Motor neuron (in vitro differentiated cells): ENCODE results near the gene DEXI. TPM values are rescaled to one million over a fixed set of nuclear protein-coding genes. Genes with fewer than 3 reads are reported as not detected.

Experiments
- ATAC-seq, 8 experiments: fragments of 200-7000 bp; cut with Tn5 transposase; replicated peaks in 6 of 8; 2 replicates each; pipeline ENCODE4 v1.8.0; 2021; ENCODE audit warnings: mild to moderate bottlenecking in 8 of 8, moderate library complexity in 8 of 8
- H3K27ac ChIP-seq, 2 donors: fragments of 250-450 bp; sonication (Bioruptor Pico); 2 replicates each; pipeline ENCODE4 v1.9.0; 2021; ENCODE audit warnings: antibody characterized with exemption in 2 of 2, mild to moderate bottlenecking in 2 of 2, moderate library complexity in 1 of 2
- H3K4me1 ChIP-seq, 2 donors: fragments of 250-450 bp; sonication (Bioruptor Pico); replicated peaks in 1 of 2; 2 replicates each; pipeline ENCODE4 v1.6.1; 2021; ENCODE audit warnings: antibody characterized with exemption in 2 of 2, mild to moderate bottlenecking in 2 of 2, moderate library complexity in 1 of 2
- H3K4me3 ChIP-seq, 5 donors: fragments of 250-450 bp; sonication (Bioruptor Pico); 2 replicates each; pipeline ENCODE4 v1.9.0; 2021; ENCODE audit warnings: antibody characterized with exemption in 5 of 5, mild to moderate bottlenecking in 5 of 5, moderate library complexity in 4 of 5
- WGBS, 10 experiments: fragments of 450-650 bp; shearing (Covaris generic); methylation state at CpG; one replicate each; pipeline ENCODE4 v1.0.0; 2022; 5-methylcytosine and 5-hydroxymethylcytosine counted together
- in situ Hi-C, 9 experiments: fragments of 400-800 bp; cut with MboI; loops; one replicate each; pipeline ENCODE4 v1.15.0; 2021; ENCODE audit warnings: low sequenced_read_pairs in 9 of 9, low pct_unique_long_range_greater_than_20kb in 2 of 9; ENCODE audit not compliant: unreplicated experiment in 9 of 9
- total RNA-seq, 8 experiments: library from RNA; unstranded; fragments of 300-600 nt; gene quantifications; 2 replicates each; pipeline versions ENCODE4 v1.2.3 to v1.2.4, GENCODE V29; 2022

DEXI gene
- total RNA-seq, 8 experiments from 2014 or later, result 18.6 to 50.2 (median 27.1) TPM

GRCh38 chr16:10938321-10938720, 3.9 kb downstream of the DEXI start:
- in situ Hi-C loops, result no loop called here
- Histone ChIP-seq H3K27ac (no peak overlapping the region), H3K4me3 (no peak overlapping the region), H3K4me1 (peaks cover 33 to 37% of the 10 kb centered on the region in 2 donors)
- WGBS, 10 experiments, result 26 to 100% (median 84%) methylated on average over 1 to 5 of the region's 7 CpGs; no CpG with 5 or more reads in 7 of the 10 experiments
- ATAC-seq, result no peak

DNA sequence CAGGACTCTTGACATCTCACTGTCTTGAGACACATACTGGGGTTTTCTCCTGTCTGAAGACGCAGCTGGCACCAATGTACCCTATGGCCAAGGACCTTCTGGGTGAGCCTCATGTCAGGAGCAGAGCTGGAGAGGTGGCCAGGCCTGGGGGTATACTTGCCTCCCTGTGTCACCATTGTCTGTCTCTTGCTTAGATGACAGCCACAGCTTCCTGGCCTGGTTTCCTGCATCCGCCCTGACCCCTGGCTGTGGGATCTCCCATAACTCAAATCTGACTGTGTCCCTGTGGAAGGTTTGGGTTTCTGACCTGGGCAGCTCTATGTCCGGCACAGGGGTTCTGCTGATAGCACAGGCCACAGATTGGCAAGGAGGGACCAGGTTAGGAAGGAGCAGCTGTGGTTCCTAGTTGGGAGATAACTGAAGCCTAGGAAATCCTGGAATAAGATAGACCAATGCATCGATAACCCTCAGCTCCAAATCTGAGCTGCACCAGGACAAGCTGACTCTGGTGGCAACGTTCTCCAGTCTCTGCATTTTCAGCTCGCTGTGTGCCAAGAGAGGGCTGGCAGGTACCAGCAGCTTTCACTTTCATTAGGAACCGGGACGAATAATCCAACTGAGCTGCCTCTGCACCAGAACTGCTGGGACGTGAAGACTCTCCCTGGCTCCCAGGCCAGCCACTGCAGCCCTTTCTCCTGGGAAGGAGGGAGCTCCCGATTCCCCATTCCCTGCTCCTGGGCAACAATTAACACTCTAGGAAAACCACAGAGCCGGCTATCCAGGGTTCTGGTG, 5.0 kb downstream of the DEXI start:
- Histone ChIP-seq H3K4me3 (no peak overlapping the region), H3K4me1 (peaks cover 33 to 37% of the 10 kb centered on the region in 2 donors), H3K27ac (no peak overlapping the region)
- WGBS, 10 experiments, result 14 to 87% (median 73%) methylated on average over 1 to 9 of the region's 11 CpGs; no CpG with 5 or more reads in 3 of the 10 experiments
- no peak for ATAC-seq
- in situ Hi-C loops, result no loop called here

- in situ Hi-C loops, result no loop called here
- ATAC-seq, result peak in 2 of 8 experiments; percentile 10 to 77
- Histone ChIP-seq H3K27ac (no peak overlapping the region), H3K4me1 (peaks cover 33 to 37% of the 10 kb centered on the region in 2 donors), H3K4me3 (no peak overlapping the region)
- WGBS, 10 experiments, result 22 to 100% (median 90%) methylated on average over 1 to 6 of the region's 8 CpGs; no CpG with 5 or more reads in 1 of the 10 experiments
These were observed 5.8 kb downstream of the DEXI start for GRCh38 chr16:10936272-10936984.

DNA sequence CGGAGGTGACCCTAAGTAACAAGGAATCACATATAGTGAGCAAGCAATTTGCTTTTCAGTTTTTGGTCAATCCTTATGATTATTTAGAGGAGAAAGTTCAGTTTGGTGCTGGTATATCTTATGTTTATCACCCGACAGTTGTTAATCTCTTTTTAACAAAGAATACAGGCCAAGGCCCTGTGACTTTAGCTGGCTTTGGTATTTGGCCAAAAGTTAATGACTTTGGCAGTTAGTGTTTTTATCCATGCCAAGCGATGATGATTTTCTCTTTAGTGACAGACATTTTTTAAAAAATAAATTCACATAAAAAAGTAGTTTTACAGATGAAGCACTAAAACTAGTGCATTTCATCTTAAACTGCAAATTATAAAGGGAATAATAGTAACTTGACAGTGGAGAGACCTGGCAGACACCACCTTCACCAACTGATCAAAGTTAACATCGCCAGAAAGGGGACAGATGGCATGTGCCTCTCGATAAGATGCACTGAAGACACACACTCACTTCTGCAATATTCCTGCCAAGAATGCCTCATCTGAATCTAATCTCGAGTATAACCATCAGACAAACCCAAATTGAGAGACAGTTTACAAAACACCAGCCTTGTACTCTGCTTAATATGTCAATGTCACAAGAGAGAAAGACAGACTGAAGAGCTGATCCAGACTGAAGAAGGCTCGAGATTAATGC, 6.9 kb downstream of the DEXI start:
- Histone ChIP-seq H3K27ac (no peak overlapping the region), H3K4me1 (peaks cover 28 to 32% of the 10 kb centered on the region in 2 donors), H3K4me3 (no peak overlapping the region)
- 14 to 95% (median 82%) methylated on average over 3 to 7 of the region's 7 CpGs for WGBS, 10 experiments
- ATAC-seq, result no peak
- in situ Hi-C loops, result no loop called here

DNA sequence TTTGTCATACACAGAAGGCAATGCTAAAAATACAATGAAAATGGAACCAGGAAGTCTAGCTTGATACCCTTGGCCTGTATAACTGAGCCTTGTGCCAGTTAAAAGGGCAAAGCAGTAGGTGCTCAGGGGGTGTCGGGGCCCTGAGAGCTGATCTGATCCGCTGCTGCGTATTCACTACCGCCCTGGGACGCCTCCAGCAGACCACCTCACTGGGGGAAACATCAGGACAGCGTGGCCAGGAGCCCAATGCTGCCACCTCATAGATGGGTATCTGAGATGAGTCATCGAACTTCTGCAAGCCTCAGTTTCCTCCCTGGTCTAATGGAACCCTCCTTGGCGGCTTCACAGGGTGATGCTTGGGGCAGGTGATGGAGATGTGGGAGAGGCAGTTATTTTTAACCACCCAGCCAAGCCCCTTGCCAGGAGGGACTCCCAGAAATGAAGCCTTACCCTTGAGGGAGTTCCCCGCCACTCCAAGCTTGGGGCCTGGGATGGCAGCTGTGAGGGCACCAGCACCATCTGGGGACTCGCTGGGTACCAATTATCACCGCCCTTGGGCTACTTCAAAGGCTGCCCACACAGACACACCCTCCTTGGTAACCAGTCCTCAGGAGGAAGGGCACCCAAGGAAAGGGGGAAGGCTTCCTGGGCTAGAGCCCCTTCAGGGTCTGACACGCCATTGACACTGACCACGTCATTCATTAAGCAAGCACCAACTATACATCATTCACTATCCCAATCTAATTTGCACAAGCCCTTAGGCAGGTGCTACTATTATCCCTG, 7.8 kb downstream of the DEXI start:
- no peak overlapping the region for H3K27ac ChIP-seq
- 80 to 100% (median 96%) methylated on average over 1 to 7 of the region's 13 CpGs; no CpG with 5 or more reads in 2 of the 10 experiments for WGBS, 10 experiments
- H3K4me1 ChIP-seq, result peaks cover 19 to 23% of the 10 kb centered on the region in 2 donors
- no peak for ATAC-seq
- in situ Hi-C loops, result no loop called here
- no peak overlapping the region for H3K4me3 ChIP-seq

- in situ Hi-C loops, result no loop called here
- no peak for ATAC-seq
- peaks cover 14 to 17% of the 10 kb centered on the region in 2 donors for H3K4me1 ChIP-seq
- no peak overlapping the region for H3K27ac ChIP-seq
- WGBS, 10 experiments, result 59 to 89% (median 87%) methylated on average over 2 to 7 of the region's 8 CpGs; no CpG with 5 or more reads in 3 of the 10 experiments
- H3K4me3 ChIP-seq, result no peak overlapping the region
These were observed 8.4 kb downstream of the DEXI start for GRCh38 chr16:10933865-10934264.

DNA sequence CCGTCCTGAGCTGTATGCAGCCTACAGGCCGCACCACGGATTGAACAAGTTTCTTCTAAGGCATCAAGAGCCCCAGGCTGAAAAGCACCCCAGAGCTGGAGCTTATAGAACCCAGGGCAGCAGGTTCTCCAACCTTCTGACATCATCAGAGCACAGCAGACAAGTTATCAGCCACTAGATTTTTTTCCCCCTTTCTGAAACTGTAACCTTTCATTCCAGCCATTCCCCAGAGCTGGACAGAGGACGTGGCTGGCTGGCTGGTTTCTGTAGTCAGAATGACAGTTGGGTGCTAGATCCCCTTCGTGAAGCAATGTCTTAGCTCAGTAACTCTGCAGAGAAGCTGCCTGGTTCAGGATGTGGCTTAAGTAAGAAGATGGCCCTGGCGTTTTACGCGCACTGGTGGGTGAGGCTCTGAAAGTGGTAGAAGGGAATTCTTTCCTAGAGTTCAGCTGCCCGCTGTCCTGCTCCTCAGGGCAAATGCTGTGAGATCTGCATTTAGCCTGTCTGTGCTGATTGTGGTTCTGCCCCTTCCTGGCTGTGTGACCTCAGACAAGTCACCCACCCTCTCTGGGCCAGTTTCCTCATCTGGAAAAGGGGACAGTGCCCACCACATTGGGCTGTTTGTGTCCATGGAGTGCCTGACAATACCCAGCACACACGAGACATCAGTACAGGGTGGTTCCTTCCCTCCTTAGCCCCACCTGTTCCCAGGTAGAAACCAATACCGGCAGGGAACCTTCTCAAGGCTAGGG, 9.1 kb downstream of the DEXI start:
- Histone ChIP-seq H3K4me3 (no peak overlapping the region), H3K4me1 (peaks cover 7 to 13% of the 10 kb centered on the region in 2 donors), H3K27ac (no peak overlapping the region)
- ATAC-seq, result no peak
- in situ Hi-C loops, result no loop called here
- 69 to 100% (median 92%) methylated on average over 1 to 8 of the region's 11 CpGs; no CpG with 5 or more reads in 2 of the 10 experiments for WGBS, 10 experiments

GRCh38 chr16:10931977-10932632, 10.2 kb downstream of the DEXI start:
- Histone ChIP-seq H3K27ac (no peak overlapping the region), H3K4me1 (peaks cover 3% of the 10 kb centered on the region in 2 donors), H3K4me3 (no peak overlapping the region)
- 75 to 96% (median 92%) methylated on average over 3 to 10 of the region's 11 CpGs; no CpG with 5 or more reads in 1 of the 10 experiments for WGBS, 10 experiments
- in situ Hi-C loops, result no loop called here
- ATAC-seq, result no peak

- in situ Hi-C loops, result no loop called here
- Histone ChIP-seq H3K4me3 (no peak overlapping the region), H3K27ac (no peak overlapping the region), H3K4me1 (no peaks in the 10 kb centered on the region)
- ATAC-seq, result no peak
- WGBS, 10 experiments, result 60 to 100% (median 91%) methylated on average over 1 to 7 of the region's 7 CpGs; no CpG with 5 or more reads in 2 of the 10 experiments
These were observed 11.1 kb downstream of the DEXI start for GRCh38 chr16:10931134-10931533.

DNA sequence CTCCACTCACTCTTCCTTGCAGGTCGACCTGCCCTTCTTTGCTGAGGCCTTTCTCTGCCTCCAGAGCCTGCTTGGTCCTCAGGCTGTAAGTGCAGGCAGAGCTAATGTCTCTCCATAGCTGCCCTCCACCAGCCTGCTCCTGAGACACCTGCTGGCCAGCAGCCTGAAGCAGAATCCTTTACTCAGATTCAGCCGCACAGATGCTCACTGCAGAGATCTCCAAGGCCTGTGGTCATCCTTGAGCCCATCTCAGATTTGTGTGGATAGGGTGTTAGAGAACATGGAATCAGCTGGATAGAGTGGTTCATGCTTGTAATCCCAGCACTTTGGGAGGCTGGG, 11.5 kb downstream of the DEXI start:
- H3K4me3 ChIP-seq, result no peak overlapping the region
- peak in 1 of 8 experiments; percentile 22 for ATAC-seq
- no peak overlapping the region for H3K27ac ChIP-seq
- 86 to 90% methylated on average over 1 to 2 of the region's 2 CpGs; no CpG with 5 or more reads in 8 of the 10 experiments for WGBS, 10 experiments
- no peaks in the 10 kb centered on the region for H3K4me1 ChIP-seq
- in situ Hi-C loops, result no loop called here

DNA sequence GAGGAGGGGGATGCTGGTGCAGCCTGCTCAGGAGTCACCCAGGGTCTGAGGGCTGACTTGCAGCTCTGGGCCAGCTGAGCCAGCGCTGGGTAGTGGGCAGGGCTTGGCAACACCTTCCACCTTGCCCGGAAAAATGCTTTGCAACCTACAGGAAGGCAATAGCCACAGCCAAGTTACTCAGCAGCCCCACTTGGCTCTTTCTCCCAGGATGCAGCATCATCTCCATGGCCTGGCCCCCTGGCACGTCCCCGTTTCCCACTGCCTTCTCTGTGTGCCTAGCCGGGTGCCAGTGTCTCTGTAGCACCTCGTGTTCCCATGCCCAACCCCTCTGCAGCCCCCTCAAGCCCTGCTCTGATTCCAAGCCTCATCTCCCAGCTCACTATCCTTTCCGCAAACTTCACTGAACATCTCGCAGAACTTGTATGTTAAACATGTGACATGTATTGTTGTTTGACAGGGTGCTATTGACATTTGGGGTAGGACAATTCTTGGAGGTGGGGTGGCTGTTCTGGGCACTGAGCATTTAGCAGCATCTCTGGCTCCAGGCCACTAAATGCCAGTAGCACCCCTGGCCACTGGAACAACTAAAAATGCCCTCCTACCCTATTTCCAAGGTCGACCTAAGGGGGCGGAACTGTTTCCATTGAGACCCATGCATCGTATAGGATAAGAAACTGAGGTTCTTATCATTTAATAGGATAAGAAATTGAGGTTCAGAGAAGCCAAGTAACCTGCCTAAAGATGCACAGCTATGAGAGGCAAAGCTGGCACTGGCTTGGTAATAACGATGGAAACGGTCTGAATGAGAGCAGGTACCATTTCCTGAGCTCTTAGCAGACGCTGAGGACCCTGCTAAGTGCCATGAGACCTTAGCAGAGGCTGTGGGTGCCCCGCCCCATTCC, 12.2 kb downstream of the DEXI start:
- H3K4me3 ChIP-seq, result no peak overlapping the region
- H3K4me1 ChIP-seq, result no peaks in the 10 kb centered on the region
- in situ Hi-C loops, result no loop called here
- ATAC-seq, result no peak
- 47 to 93% (median 83%) methylated on average over 2 to 7 of the region's 15 CpGs; no CpG with 5 or more reads in 1 of the 10 experiments for WGBS, 10 experiments
- H3K27ac ChIP-seq, result no peak overlapping the region
